Hepatic stellate cell (primary cell): Measurements from ENCODE around the gene KDM2A.
"Not testable (repeated sequence)": the region's sequence is repeated elsewhere in the genome, so short reads cannot be mapped to it uniquely, and the experiment has no call there.

ENCODE experiments used
- DNase-seq: peaks from one replicate; pipeline ENCODE4 v3.0.0; 2011; ENCODE audit warnings: low spot score

Gene KDM2A

DNA sequence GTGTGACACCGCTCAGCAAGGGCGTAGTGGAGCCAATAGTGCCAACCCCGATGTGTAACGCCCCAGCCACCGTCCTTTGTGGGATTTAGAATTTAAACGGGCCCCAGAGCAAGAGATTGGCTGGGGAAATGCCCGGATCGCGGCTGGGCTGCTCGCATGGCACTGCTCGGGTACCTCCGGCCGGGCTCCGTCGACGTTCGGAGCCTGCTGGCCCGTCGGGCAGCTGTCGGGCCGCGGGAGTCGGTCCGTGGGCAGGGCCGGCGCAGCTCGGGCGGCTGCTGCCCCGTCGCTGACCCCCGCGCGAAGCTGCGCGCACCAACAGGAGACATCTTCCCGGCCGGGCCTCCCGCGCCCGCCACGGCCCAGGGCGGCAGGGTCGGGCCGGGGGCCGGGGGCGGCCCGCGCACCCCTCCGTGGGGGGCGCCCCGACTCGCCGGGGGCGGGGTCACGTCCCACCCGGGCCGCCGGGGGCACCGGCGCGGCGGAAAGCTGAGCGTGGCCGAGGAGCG, 1.3 kb upstream of the KDM2A start:
- no peak for DNase-seq

DNA sequence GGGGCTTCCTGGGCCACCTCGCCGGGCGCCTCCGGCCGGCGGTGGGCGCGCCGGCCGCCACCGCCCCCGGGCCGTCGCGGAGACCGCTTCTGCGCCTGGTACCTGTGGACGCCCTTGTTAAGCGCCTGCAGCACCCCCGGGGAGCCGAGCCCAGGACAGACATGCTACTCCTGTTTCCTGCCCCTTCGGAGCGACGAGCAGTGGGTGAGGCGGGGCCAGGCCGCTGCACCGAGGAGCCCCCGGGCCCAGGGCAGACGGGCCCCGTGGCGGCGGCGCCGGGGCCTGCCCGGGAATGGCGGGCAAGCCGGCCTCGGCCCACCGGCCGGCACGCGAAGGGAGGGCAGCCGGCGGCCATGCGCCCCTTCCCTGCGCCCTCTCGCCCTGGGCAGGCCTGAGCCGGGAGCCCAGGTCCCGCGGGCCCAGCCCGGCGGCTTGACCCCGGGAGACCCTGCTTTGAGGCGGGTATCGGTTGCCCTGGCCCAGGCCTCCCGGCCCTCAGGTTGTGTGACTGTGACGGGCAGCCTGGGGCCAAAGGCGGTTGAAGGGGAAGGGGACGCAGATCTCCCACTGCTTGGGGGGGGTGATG, 789 bp upstream of the KDM2A start:
- DNase-seq = peak; percentile 45

DNA sequence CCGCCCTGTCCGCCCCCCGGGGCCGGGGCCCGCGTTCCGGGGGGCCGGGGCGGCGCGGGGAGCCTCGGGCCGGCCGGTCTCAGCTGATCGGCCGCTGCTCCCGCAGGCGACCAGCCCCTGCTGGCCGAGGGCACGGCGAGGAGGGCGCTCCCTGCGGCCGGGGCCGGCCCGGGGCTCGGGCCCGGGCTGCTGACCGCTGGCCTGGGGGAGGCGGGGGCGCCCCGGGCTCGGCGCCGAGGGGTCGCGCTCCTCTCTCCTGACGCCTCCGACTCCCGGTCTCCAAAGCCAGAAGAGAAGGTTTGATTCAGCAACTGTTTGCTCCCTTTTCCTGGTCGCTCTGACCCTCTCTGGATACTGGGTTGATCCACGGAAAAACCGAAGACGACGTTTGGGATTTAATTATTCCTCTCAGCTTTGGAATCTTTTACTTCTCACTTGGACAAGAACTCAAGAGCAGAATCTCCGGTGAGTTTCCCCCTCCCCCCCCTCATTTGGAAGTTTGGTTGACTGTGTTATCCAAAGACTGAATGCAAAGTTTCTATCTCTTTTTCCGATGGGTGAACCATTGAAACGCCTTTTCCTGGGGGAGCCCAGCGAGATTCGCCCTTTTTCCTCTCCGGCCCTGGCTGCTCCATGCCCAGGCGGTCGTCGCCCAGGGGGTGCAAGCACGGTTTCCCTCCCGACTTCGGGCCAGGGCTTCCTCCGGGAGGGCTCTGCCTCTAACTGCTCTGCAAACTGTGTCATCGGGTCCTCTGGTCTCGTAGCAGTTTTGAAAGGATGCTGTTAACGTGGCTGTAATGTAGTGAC, 725 bp downstream of the KDM2A start:
- DNase-seq = peak; percentile 42

DNA sequence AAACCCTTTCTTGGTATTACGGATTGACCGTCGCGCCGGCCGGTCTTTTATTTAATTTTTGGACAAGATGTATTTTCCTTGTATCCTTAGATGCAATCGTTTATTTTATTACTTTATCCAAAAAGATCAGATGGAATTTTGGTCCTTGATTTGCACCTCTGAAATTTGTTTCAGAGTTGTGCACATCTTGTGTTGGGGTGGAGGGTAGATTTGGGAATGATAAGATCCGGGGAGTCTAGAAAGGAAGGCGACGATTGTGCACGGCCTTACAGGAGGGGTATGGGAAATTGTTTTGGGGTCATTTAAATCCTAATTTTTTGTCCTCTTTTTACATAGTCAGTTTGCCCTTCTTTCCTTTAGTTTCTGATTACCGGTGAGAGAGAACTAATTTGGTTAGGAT, 1.4 kb downstream of the KDM2A start:
- DNase-seq = no peak

DNA sequence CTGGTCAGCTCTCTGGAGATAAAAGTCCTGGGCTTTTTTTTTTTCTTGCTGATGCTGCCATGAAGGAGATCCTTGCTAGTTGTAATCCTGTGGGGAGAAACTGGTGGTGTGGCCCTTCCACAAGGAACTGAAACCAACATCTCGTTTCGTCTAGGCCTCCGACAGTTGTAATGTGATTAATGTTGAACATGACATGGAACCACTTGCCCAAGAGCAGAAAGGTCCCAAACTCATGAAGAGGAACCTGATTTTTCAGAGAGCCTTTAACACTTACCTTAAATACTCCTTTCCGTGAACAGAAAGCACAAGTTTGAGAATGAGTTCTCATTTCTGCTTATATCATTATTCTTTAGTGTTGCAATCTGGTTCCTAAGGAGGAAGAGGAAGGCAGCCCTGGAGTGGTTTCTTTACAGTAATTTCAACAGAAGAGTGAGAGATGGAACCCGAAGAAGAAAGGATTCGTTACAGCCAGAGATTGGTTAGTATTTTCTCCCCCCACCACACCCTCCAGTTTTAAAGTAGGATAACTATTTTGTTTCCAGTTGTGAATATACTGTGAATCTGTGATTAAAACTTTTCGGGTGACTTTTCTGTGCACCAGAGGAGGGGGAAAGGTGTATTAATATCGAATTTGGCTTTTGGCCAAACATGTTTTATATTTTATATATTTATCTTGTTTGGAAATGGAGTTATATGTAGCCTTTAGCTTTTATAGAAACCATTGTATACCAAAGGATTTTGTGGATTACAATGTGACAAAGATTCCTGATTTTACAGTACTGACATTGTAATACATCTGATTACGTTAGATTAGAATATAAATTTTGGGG, 2.0 kb downstream of the KDM2A start:
- peak; percentile 24 for DNase-seq

DNA sequence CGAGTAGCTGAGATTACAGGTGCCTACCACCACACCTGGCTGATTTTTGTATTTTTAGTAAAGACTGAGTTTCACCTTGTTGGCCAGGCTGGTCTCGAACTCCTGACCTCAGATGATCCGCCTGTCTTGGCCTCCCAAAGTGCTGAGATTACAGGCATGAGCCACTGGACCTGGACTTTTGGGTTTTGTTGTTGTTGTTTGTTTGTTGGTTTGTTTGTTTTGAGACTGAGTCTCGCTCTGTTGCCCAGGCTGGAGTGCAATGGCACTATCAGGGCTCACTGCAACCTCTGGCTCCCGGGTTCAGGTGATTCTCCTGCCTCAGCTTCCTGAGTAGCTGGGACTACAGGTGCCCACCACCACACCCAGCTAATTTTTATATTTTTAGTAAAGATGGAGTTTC, 4.7 kb downstream of the KDM2A start:
- DNase-seq = not testable (repeated sequence)

DNA sequence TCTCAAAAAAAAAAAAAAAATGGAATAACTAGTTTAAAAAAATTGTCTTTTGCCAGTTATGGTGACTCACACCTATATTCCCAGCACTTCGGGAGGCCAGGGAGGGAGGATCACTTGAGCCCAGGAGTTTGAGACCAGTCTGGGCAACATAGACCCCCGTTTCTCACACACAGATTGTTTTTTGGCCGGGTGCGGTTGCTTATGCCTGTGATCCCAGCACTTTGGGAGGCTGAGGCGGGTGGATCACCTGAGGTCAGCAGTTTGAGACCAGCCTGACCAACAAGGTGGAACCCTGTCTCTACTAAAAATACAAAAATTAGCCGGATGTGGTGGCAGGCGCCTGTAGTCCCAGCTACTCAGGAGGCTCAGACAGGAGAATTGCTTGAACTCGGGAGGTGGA, 7.2 kb downstream of the KDM2A start:
- DNase-seq = not testable (repeated sequence)

DNA sequence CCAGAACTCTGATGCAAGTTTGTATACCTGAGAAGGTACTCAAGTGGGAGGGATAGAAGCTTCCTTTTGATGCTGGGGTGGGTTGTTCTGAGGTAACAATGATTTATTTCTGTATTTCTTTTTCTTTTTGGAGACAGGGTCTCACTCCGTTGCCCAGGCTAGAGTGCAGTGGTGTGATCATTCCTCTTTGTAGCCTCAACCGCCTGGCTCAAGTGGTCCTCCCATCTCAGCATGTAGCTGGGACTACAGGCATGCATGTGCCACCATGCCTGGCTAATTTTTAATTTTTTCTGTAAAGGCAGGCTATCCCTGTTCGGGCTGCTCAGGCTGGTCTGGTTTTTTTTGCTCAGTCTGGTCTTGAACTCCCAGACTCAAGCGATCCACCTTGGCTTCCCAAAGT, 7.9 kb downstream of the KDM2A start:
- DNase-seq = no peak

DNA sequence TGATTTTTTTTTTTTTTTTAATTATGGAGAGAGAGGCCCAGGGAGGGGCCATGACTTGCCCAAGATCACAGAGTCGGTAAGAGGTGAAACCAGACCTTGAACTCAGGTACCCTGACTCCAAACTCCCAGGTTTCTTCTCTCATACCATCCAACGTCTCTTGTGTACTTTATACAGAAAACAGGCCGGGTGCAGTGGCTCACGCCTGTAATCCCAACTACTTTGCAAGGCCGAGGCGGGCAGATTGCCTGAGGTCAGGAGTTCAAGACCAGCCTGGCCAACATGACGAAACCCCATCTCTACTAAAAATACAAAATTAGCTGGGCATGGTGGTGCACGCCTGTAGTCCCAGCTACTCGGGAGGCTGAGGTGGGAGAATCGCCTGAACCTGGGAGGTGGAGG, 11.8 kb downstream of the KDM2A start:
- DNase-seq = not testable (repeated sequence)

DNA sequence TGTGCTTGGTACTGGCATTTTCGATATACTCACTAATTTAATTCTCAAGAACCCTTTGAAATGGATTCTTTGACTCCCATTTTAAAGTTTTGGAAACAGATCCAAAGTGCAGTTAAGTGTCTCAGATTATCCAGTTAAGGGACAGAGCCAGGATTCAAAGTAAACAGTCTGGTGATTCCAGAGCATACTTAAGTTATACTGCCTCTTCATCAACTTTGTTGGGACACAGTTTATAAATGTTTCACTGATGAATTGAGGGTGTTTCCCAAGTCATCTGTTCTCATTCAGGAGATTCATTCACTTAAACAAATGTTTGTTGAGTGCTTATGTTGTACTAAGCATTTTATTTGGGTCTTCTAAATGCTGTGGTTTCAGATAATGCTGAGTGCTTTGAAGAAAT, 17.1 kb downstream of the KDM2A start:
- DNase-seq = no peak

DNA sequence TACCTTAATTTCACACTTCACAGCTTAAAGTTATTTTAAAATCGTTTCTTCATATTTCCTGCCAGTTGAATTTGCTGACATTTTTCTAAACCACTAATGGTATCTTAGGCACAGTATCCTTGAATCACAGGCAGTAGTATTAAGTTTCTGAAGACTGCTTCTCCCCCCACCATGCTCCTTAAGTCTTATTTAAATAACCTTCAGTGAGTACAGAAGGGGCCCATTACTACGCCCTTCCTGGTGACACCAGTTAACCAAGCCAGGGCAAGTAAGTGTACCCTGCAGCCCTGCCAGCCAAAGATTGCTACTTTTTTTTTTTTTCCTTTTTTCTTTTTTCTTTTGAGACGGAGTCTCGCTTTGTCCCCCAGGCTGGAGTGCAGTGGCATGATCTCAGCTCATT, 19.9 kb downstream of the KDM2A start:
- no peak for DNase-seq

DNA sequence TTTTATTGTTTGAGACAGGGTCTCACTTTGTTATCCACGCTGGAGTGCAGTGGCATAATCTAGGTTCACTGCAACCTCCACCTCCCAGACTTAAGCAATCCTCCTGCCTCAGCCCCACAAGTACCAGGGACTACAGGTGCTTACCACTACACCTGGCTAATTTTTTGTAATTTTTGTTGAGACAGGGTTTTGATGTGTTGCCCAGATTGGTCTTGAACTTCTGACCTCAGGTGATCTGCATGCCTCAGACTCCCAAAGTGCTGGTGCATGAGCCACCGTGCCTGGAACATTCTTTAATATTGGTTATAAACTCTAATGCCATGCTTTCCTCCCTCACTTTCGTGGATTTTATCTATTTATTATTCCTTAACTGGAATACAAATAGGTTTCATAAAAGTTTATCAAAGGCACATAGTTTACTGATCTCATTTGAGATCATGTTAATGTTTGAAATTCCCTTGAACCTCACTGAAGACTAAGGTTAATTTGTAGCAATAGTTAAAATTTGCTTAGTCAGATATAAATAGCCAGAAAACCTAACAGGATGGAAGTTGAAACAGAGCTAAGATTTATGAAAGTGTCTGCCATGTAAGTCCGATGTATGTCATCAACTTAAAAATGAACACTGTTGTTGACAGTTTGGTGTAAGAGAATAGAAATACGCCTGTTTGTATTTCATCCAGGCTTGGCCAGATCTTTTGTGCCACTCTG, 27.6 kb downstream of the KDM2A start:
- no peak for DNase-seq

DNA sequence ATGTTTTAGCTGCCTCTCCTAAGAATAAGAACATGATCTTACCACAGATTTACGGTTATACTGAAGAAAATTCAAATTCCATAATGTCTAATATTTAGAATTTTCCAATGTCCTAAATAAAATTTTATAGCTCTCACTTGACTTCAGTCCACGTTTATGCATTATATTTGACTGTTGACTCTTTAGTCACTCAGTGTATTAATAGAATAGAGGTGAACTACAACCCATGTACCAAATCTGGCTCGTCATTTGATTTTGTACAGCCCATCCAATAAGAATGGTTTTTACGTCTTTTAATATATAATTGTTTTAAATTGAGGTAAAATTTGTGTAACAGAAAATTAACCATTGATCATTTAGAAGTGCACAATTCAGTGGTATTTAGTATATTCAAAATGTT, 34.9 kb downstream of the KDM2A start:
- DNase-seq = no peak

DNA sequence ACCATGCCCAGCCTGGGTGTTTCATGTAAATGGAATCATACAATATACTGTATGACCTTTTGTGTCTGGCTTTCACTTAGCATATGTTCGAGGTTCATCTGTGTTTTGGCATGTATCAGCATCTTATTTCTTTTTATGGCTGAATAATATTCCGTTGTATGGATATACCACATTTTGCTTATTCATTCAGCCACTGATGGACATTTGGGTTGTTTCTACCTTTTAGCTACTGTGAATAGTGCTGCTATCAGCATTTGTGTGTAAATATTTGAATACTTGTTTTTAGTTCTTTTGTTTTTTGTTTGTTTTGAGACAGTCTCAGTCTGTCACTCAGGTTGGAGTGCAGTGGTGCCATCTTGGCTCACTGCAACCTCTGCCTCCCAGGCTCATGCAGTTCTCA, 35.7 kb downstream of the KDM2A start:
- no peak for DNase-seq

DNA sequence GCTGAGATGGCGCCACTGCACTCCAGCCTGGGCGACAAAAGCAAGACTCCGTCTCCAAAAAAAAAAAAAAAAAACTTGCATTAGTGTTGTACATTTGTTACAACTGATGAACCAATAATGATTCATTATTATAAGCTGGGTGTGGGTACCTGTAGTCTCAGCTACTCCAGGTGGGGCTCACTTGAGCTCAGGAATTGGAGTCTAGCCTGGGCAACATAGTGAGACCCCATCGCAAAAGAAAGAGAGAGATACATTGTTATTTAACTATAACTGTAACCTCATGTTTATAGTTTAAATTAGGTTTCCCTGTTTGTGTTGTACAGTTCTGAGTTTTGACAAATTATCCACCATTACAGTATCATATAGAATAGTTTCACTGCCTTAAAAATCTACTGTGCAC, 38.6 kb downstream of the KDM2A start:
- no peak for DNase-seq

DNA sequence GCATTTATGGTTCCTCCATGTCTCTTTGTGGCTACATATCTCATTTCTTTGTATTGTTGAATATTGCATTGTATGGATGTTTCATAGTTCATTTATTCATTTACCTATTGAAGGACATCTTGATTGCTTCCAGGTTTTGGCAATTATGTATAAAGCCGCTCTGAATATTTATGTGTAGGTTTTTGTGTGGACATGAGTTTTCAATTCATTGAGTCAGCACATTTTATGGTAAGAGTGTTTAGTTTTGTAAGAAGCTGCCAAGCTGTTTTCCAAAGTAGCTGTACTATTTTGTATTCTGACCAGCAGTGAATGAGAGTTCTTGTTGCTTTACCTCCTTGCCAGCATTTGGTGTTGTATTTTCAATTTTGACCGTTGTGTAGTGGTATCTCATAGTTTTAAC, 39.2 kb downstream of the KDM2A start:
- no peak for DNase-seq

DNA sequence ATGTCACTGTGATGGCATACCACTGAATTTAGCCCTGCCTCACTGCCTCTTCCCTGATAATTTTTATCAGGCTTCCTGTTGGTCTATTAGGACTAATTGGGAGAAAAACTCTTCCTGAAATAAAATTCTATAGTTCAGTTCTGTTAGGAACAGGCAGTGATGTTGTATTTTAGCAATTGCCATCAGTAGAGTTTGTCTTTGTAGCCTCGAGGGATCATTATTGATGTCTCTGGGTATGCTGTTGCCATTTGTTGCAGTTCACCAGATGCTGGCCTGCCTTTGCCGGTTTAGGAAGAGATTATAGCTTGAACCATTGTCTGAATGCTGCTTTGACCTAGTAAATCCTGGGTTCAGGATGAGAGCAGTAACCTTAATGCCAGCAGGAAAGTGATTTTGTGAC, 41.0 kb downstream of the KDM2A start:
- no peak for DNase-seq

DNA sequence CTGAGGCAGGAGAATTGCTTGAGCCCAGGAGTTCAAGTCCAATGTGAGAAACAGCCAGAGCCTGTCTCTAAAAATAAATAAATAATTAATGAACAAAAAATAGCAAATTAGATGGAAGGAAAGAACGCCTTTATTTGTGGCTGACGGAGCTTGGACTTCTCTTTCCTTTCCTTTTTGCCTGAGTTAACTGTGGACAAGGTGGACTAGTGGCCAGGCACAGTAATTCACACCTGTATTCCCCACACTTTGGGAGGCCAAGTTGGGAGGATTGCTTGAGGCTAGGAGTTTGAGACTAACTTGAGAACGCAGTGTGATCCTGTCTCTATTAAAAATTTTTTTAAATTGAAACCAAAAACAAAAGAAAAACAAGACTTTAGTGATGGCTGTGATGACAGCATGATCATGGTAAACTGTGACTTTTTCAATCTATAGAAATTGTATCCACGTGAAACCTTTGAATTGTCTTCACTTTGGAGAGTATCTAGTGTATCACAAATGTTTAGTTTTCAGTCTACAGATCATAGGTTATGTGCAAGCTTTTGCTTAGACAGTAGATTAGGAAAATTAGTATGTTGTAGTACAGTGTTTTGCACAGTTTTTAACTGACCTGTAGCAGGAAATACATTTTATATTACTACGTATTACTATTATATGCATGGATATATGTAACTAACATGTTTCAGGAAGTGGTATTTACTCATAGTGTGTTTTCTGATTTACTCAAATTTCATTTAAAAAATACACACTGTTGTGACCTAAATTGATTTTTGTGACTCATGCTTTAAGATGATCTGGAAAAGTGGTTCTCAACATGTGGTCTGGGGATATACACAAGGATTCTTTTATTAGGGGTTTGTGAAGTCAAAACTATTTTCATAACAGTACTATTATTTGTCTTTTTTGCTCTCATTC, 42.1 kb downstream of the KDM2A start:
- no peak for DNase-seq

DNA sequence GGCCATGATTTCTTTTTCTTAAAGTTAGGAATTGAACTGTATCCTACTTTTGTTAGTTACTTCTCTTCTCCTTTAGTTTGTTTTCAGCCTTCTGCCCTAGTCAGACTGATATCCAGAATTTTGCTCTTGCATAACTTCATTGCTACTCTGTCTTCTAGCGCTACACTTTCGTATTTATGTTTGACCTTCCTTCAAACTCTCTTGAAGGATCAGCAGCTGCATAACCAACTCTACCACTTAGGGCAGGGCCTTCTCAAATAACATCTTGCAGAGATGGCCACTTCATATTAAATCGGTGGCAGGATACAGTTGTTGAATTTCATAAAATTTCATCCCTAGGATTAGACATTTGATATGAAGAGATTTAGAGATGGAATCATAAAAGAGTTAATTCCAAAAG, 43.9 kb downstream of the KDM2A start:
- DNase-seq = no peak

DNA sequence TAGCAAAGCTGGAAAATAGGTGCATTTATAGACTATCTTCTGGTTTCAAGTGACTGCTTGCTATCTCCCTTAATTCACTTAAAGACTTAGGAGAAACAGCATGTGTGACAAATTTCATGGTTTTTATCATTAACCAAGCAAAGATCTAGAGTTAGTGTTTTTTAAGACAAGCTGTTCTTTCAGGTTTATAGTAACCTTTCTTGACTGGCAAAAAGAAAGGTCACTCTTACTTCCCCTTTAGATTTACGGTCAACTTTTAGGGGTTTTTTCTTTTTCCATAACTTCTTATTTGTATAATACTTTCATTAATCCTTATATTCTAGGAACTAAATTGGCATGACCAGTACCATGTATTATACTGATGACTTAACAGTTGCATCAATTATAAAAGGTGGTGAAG, 46.6 kb downstream of the KDM2A start:
- no peak for DNase-seq

DNA sequence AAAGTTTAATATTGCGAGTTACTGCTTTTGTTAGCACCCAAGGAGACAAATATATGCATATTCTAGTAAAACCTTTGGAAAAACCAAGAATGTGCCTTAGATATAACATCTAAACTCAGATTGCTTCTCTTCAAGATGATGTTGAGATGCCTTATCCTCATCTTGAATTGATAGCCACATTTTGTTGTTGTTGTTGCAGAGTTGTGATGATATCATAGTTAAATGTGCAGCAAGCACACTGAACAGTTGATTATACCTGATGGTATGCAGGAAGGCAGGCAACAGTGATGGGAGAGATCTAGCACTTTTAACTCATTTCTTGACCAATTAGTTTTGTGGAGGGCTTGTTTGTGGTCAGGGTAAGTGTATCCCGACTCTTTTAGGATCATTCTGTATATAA, 48.0 kb downstream of the KDM2A start:
- DNase-seq = no peak
